K562 (cell line): ENCODE results near the gene BSDC1. TPM values are rescaled to one million over a fixed set of nuclear protein-coding genes. Genes with fewer than 3 reads are reported as not detected.

Experiments used
- DDX20 ChIP-seq: fragments of 450-650 bp; IDR thresholded peaks from 2 replicates; pipeline ENCODE4 v1.6.1; 2016; ENCODE audit warnings: missing genetic modification characterization, low read depth, mild to moderate bottlenecking, missing compliant biosample characterization, moderate library complexity
- ETS1 ChIP-seq: conservative IDR thresholded peaks from 2 replicates; pipeline ENCODE4 v1.6.1; 2011; ENCODE audit warnings: low read depth, mild to moderate bottlenecking, low read length; ENCODE audit not compliant: control insufficient read depth
- KDM2B ChIP-seq: fragments of 250-450 bp; sonication (Bioruptor Pico); IDR thresholded peaks from 2 replicates; pipeline ENCODE4 v1.8.0; 2021; ENCODE audit warnings: mild to moderate bottlenecking, moderate library complexity
- POLR2AphosphoS5 ChIP-seq: IDR thresholded peaks from 2 replicates; pipeline ENCODE4 v1.6.1; 2011; ENCODE audit warnings: mild to moderate bottlenecking, low read depth, low read length, moderate library complexity; ENCODE audit not compliant: control insufficient read depth, insufficient read depth
- SMARCA4 ChIP-seq: fragments of 450-650 bp; IDR thresholded peaks from 2 replicates; pipeline ENCODE4 v1.6.1; 2016
- TBL1XR1 ChIP-seq, 2 experiments: IDR thresholded peaks; 2 replicates each; pipeline ENCODE4 v1.6.1; 2012; ENCODE audit warnings: improper control_type of control experiment in 2 of 2, low read length in 2 of 2, mild to moderate bottlenecking in 1 of 2
- ZNF140 ChIP-seq: fragments of 250-450 bp; sonication (Bioruptor Pico); IDR thresholded peaks from 2 replicates; pipeline ENCODE4 v1.8.0; 2021; ENCODE audit warnings: moderate library complexity, mild to moderate bottlenecking, inconsistent platforms
- ZNF282 ChIP-seq: sonication (generic); formaldehyde crosslinking; IDR thresholded peaks from 2 replicates; pipeline ENCODE4 v1.8.1; 2023; ENCODE audit warnings: missing genetic modification reagents
- ZNF354B ChIP-seq: fragments of 250-450 bp; sonication (Bioruptor Pico); IDR thresholded peaks from 2 replicates; pipeline ENCODE4 v1.4.0; 2020
- ZNF561 ChIP-seq: fragments of 450-650 bp; formaldehyde crosslinking; conservative IDR thresholded peaks from 2 replicates; pipeline ENCODE4 v1.4.0; 2020; ENCODE audit warnings: mild to moderate bottlenecking, moderate library complexity
- ZNF592 ChIP-seq: fragments of 450-650 bp; IDR thresholded peaks from 2 replicates; pipeline ENCODE4 v1.6.1; 2017; ENCODE audit warnings: antibody characterized with exemption, mild to moderate bottlenecking
- polyA plus RNA-seq, 8 experiments: library from polyadenylated mRNA; depleted of rRNA in 4 of 8; stranded (reverse) in 5 of 8; unstranded in 3 of 8; fragments of >200 nt; fragmentation: Nextera tagmentation in 2 of 8; fragmentation: Illumina TruSeq in 1 of 8; extraction: Ambion mirVana in 2 of 8; extraction: Trizol in 1 of 8; gene quantifications; 2 replicates each; pipeline versions ENCODE4 v1.2.1 to v1.2.3, GENCODE V29; 2011 to 2014; ENCODE audit warnings: inconsistent platforms in 1 of 8, missing spikeins in 1 of 8
- total RNA-seq, 7 experiments: library from RNA; depleted of rRNA in 6 of 7; stranded (reverse); fragments of >200 nt in 6 of 7; fragmentation: Illumina TruSeq in 2 of 7; extraction: Trizol in 2 of 7; gene quantifications; 2 replicates each; pipeline versions ENCODE4 v1.2.1 to v1.2.3, GENCODE V29; 2011 to 2021; ENCODE audit warnings: low replicate concordance in 1 of 7

BSDC1 gene
- total and polyA plus RNA-seq, 9 of the 15 experiments (the other 6 are each of a cell fraction or from before 2014, with no cell fraction given), result 10.2 to 96.8 (median 73.1) TPM

- TF ChIP-seq ZNF282, result no peak
- no peak for TF ChIP-seq DDX20 (tag)
- no peak for TF ChIP-seq ZNF561 (CRISPR knock-in tag)
- peak; percentile 99 for TF ChIP-seq POLR2AphosphoS5
- no peak for TF ChIP-seq KDM2B (CRISPR knock-in tag)
- TF ChIP-seq ZNF592, result peak; percentile 69
- no peak for TF ChIP-seq ZNF354B (CRISPR knock-in tag)
- TF ChIP-seq SMARCA4, result peak; percentile 100
- TF ChIP-seq ZNF140 (CRISPR knock-in tag), result no peak
- TF ChIP-seq ETS1, result peak; percentile 65; the same call in 1 of the 2 replicates
- TF ChIP-seq TBL1XR1 (IDR thresholded peaks at IDR 0.05; ENCODE audit: low read length in 2 of 2), result peak; percentile 87 to 97; a peak in 3 of 4 replicates
These were observed 3.1 kb downstream of the BSDC1 start (continued) for GRCh38 chr1:32390904-32391870.
